ENCODE results near the gene FGF4.

Gene FGF4, protein sequence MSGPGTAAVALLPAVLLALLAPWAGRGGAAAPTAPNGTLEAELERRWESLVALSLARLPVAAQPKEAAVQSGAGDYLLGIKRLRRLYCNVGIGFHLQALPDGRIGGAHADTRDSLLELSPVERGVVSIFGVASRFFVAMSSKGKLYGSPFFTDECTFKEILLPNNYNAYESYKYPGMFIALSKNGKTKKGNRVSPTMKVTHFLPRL

DNA sequence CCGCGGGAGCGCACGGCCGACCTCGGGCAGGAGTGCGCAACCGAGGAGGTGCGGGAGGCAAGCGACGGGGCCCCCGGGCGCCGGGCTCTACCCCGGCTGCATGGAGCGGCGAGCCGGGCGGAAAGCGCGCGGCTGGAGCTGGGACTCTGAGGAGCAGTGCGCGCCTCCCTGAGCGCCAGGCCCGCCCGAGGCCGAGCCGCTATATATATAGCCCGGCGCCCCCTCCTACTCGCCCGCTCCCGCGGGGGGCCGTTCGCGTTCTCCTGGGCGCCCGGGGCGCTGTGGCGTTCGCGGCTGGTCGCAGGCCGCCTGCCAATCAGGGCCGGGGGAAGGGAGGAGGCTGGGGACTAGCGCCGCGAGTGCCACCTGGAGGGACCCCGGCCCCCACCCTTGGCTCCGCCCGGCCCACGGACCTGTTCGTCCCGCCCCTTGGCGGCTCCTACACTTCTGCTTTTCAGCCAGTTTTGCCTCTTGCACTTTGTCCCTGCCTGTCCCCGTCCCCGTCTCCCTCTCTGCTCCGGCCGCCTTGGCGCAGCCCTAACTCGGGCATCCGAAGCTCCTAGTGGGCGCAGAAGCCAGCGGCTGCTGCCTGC, at the start of gene FGF4:
TSS of gene FGF4 (minus strand) at position 179 of the 593 bp plus-strand sequence. CDS start 257 bp downstream, outside the sequence.
- FAIRE-seq = no peak

DNA sequence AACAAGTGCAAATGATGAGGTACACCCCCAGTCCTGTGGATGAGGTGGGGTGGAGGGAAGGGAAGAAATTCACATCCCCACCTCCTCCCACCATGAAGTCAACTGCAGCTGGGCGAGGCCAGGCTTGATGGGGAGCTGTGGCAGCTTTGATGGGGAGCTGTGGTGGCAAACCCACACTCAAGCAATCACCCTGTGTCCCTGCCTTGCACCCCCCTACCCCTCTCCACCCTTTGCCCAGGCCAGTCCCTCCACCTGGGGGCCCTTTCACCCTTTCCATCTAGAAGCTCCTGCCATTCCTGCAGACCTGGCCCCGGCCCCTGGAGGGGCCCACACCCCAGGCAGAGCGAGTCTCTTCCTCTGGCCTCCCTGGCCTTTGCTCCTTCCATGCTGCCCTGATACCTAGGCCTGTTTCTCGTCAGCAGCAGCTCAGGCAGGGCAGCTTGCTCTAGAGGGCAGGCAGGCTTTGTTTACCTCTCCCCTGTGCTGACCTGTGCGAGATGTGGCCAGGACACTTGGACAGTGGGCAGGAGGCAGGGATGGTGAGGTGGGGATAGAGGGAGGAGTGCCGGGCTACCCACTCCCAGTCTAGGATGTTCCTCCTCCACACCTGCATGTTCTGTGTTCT, 48.6 kb upstream of the FGF4 start:
- FAIRE-seq = no peak

DNA sequence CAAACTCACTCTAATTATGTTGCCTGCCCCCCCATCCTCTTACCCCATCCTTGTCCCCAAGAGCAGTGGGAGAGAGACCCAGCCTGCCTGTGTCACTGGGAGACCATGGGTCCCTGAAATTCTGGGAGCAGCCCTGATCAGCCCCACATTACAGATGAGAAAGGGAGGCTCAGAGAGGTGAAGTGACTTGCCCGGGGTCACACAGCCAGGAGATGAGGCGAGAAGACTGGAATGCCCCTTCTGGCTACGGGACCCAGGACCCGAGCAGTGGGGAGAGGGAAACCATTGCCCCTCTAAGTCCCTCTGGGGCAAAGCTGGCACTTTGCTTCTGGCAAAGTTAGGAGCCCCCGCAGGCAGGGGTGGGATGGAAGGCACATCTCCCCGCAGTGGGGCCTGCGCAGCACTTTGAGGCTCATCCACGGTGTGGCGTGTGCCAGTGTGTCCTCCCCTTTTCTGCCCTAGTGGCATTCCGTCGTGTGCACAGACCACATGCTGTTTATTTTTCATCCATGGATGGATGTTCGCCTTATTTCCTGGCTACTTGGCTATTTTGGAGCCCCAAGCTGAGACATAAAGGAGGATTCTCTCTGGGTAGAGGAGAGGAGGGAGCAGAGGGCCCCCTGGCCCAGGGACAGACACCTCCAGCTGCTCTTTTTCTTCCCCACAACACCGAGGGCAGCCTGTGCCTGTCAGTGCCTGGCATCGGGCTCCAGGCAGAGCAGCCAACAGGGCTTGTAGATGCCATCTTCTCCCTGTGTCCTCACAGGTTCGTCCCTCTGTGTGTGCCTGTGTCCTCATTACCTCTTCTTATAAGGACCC, 47.7 kb upstream of the FGF4 start:
- no peak for FAIRE-seq

DNA sequence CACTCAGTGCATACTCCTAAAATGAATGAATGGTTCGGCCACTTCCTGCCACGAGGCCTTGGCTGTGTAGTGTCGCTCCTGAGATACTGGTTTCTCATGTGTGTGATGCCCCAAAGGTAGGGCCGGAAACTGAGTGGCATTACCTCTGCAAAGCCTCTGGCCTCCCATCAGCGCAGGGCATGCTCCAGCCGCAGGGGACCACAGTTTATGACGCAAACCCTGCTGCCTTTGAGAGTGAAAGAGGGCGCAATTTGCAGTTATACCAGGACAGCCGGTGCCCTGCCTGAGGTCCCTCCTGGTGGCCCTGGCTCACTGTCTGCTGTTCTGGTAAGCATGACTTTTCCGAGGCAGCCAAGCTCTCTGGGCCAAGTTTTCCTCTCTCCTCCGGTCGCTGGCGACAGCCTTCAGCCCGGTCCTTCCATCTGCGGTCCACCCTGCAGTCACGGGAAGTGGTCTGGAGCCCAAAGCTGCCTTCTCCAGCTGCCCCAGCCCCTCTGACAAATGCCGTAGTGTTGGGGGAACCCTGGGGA, 46.4 kb upstream of the FGF4 start:
- FAIRE-seq = no peak

DNA sequence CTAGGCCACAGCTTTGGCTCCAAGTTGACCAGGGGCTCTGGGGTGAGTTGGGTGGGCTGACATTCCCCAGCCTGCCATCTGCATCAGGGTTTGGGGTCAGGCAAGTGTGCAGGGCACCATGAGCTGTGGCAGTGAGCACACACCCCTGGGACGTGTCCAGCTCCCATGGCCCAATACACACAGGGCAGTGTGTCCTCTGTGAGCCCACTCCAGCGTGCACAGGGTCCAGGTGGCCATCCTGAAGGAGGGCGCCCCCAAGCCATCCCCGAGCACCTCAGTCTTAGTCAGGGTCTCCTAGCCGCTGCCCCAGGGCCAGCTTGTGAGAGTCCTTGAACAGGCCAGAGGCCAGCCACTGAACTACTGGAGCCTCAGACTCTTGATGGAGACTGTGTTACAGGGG, 45.3 kb upstream of the FGF4 start:
- no peak for FAIRE-seq

DNA sequence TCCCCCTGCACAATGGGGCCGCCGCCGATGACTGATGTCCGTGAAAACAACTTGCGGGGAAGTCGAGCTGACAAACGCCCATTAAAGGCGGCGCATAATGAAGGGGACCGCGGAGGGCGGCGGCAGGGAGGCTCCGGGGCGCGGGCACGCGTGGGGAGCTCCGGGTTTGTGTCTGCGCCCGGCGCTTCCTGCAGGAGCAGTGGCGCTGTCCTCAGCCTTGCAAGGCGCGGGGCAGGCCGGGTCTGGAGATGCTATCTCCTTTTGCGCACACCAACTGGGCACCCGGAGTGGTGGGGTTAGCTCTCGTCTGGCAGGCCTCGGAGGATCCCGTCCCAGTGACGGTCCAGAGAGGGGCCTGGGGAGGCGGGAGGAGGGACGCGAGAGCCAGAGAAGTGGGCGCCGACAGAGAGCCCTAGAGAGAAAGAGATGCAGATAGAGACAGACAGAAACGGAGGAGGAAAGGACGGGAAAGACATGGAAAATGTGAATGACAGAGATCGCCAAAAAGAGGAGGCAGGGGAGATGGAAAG, 44.5 kb upstream of the FGF4 start:
- no peak for FAIRE-seq

DNA sequence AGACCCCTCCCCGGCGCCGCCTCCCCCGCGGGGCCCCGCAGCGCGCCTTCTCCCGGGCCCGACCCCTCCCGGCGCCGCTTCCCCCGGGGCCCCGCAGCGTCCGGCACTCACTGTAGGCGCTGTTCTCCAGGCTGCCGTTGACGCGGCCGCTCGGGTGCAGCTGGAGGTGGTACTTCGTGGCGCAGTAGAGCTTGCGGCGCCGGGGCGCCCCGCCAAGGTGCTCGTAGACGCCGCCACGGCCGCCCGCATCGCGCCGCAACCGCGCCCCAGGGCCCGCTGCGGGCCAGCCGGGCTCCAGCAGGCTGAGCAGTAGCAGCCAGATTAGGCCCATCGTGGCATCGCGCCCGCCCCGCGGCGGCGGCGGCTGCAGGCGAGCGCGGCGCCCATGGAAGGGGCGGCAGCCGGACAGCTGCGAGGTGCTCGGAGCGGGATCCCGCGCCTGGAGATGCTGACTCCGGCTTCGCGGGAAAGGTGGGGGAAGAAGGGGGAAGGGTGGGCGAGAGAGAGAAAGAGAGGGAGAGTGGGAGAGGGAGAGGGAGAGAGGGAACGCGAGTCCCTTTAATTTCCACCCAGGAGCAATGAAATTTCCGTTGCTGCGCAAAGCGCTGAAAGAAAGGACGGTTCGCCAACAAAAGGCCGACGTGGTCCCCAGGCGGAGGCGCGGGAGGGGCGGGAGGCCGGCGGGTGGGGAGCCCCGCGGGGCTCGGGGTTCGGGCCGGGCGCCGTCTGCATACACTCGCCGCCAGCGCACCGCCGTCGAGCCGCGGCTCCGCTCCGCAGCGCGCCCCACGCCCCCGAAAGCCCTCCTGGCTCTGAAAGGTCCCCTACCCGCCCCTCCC, 43.7 kb upstream of the FGF4 start, which contains the start of gene FGF3:
TSS of gene FGF3 (minus strand) at position 814 of the 839 bp plus-strand sequence. CDS start at position 331, 483 bp downstream.
- no peak for FAIRE-seq

DNA sequence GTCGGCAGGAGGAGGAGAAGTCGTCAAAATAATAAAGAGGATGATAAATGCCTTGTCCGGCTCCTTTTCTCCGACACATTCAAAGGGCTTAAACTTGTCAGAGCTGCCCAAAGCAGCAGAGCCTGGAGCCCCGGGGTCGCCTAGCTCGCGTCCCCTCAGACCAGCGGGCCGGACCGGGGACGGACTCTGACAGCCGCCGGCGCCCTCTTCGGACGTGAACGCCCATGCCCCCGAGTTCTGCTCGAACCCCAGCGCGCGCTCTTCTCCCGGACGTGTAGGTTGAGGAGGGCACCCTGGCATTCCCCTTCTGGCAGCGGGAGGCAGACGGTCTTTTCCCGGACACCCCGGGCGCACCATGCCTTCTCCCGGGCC, 43.1 kb upstream of the FGF4 start:
- no peak for FAIRE-seq

DNA sequence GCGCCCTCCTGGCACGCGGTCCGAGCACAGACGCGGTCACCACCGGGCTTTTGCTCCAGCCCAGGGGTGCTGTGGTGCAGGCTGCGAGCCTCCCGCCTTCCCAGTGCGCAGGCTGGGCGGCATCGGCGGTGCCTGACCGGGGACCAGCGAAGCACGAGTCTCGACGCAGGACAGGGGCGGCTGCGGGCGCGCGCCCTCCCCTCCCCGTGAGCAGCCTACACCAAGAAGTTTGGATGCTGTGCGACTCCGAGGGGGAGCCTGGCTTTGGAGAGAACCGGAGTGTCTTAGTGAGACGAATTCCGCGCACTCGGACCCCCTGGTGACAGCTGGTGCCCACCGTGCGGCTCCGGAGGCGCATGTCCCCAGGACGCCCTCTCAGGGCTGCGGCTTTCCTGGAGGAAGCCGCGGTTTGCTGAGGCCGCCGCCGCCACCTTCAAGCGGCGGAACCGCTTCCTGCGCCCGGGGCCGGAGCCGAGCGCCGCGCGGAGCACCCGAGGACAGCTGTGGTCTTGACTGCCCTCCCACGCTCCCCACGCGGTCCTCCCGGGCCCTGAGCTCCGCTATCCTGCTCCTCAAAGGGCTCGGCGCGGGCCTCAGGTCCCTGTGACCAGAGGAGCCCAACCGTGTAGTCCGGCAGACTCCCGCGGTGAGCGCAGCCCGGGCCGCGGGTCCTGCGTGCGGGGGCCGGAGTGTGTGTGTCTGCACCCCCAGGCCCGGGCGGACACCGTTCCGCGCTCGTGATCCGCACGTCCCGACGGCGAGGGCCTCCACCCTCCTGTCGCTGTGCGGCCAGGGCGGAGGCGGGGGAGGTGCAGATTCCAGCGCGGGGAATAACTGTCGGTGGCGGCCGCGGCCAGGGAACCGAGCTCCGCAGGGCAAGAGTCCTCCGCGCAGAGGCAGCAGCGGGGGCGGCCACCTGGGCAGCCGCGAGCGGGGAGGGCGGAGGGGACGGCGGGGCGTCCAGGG, 42.4 kb upstream of the FGF4 start:
- no peak for FAIRE-seq

DNA sequence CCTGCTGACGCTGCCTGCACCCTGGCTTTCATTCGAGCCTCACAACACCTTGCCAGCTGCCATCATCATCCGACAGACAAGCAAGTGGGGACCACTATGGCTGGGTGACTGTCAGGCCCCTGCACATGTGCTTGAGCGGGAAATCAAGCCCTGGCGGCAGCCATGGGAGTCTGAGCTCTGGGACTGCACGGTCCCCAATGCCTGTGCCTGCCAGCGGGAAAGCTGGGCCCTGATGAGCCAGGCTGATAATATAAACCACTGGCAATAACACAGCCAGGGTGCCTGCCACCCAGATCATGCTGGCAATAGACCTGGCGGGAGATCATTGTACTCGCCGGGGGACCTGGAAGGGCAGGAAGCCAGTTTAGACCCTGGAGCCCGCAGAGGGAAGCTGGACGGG, 41.5 kb upstream of the FGF4 start:
- no peak for FAIRE-seq

DNA sequence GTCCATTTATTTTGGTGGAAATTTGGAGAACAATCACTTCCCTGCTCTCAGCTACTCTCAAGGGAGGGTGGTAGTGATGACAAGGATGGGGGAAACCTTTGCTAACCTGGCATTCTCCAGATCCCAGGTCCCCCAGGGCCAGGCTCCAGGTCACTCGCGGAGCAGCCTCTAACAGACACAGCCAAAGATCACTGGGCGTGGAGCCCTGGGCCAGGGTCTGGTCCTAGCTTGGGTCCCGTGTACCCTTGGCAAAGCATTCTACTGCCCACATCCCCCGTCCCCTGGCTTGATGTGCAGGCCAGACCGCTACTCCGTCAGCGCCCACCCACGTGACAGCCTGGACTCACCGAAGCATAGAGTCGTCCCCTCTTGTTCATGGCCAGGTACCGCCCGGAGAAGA, 40.8 kb upstream of the FGF4 start:
- no peak for FAIRE-seq

DNA sequence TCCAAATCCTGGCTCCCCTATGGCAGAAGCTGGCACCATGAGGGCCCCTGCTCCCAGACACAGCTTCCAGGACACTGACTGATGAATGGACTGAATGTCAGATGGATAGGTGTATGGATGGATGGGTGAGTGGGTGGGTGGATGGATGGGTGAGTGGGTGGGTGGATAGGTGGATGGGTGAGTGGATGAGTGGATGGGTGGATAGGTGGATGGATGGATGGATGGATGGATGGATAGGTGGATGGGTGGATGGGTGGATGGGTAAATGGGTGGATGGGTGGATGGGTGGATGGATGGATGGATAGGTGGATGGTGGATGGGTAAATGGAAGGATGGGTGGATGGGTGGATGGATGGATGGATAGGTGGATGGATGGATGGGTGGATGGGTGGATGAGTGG, 39.8 kb upstream of the FGF4 start:
- no peak for FAIRE-seq

DNA sequence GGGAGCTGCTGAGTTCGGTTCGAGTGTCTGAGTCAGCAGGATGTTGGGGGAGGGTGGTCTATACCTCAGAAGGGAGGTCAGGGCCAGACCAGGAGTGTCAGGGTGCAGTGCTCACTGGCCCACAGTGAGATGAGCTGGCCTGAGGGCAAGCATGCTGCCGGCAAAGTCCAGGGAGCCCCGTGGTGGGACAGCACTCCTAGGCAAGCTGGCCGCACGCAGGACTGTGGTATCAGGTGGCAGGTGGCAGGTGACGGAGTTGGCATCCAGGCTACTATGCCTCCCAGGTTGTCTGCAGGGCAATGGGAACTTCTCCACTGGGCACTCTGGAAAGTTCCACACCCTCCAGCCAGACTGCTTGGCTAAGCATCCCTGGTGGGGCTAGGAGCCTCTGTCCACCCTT, 39.3 kb upstream of the FGF4 start:
- no peak for FAIRE-seq

DNA sequence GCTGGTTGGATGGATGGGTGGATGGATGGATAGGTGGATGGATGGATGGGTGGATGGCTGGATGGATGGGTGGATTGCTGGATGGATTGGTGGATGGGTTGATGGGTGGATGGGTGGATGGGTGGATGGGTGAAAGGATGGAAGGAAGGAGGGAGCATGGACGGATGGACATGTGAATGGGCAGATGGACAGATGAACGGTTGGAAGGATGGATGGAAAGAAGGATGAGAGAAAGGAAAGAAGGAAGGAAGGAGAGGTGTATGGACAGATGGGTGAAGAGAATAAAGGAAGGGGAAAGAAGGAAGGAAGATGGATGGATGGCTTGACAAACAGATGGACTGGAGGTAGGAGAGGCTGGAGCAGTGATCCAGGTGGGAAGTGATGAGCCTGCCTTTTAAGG, 38.7 kb upstream of the FGF4 start:
- FAIRE-seq = no peak

DNA sequence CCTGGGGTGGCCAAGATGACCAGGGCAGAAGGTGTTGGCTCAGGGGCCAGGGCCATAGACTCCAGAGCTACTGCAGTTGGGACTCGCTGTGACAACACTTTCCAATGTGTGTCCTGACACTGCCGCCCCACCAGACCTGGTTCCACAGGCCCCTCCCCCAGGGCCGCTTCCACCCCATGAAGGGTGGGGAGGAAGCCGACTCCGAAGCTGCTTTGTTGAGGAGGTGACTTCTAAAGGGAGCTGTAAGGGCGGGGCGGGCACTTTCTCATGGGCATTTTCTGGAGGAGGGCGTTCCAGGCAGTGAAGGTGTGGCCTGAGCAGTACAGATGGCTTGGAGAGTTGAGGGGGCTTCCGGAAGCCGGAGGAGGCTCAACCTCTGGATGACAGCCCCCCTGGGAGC, 37.8 kb upstream of the FGF4 start:
- no peak for FAIRE-seq

DNA sequence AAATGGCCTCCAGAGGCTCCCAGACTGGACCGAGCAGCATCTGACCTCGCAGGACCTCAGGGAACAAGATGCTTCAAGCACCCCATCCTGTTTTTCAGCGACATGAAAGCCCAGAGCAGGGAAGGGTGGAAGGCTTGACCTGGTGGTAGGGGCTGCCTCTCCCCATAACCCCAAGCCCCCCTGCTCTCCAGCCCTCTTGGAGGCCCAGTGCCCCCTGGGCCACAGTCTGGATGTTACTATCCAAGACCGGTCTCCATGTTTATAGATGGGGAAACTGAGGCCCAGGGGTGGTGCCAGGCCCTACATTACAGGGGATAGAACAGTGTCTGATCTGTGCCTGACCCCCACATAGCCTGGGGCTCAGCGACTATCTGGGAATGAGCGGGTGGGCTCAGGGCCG, 37.1 kb upstream of the FGF4 start:
- FAIRE-seq = no peak

DNA sequence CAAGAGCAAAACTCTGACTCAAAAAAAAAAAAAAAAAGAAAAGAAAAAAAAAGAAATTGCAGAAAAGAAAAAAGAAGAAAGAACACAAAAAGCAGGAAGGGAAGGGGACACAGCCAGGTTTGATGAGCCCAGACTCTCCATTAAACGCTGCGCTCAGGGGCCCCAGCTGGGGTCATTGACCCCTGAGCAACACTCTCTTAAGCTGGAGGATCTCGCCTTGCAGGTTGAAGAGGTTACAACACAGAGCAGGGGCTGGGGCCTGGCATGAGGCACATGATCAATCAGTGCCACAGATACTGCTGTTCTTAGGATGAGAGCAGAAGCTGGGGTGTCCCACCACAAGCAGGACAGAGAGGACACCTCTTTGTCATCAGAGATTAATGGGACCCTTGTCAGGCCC, 36.3 kb upstream of the FGF4 start:
- FAIRE-seq = no peak

DNA sequence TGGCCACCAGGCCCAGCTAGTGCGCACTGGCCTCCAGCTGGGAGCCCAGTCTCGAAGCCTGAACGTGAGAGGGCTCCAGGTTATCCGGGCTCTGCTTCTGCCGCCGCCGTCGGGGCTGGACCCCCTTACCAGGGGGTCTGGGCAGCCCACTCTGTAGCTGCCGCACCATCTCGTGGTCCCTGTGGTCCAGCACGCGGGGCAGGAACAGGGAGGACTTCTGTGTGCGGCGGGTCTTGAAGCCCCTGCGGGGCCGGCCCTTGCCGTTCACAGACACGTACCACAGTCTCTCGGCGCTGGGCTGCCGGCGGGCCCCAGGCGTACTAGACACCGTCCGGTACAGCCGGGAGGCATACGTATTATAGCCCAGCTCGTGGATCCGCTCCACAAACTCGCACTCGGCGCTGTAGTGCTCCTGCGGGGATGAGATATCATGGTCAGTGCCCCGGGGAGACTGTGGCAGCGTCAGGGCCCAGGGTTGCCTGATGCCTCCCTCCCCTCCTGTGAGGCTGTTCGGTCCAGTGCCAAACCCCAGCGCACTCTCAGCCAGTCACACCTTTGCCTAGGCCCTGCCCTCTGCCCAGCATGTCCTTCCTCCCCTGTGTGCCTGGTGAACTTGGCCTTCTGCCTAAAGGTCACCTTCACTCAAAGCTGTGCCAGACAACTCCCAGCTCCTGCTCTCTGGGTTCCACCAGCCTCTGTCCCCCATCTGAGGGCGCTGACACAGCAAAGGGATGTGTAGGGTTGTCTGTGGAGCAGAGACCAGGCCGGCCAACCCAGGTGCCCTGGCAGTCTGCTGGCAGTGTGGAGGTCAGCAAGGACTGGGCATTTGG, 35.4 kb upstream of the FGF4 start:
- FAIRE-seq = no peak

DNA sequence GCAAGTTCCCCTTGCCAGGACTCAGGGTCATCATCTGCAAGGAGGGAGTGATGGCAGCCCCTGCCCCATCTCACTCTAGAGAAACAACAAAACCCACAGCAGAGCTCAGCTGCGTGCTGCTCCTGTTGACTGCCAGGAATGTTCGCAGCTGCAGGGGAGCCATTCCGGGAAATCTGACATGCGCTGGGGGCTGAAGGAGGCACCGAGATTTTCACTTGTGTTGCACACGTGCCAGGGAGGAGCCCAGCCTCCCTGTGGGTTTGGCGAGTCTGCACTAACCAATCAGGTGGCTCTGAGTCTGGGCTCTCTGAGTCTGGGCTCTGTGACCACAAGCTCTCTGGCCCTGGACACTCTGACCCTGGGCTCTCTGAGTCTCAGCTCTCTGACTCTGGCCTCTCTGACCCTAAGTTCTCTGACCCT, 33.5 kb upstream of the FGF4 start:
- no peak for FAIRE-seq

All from colon (tissue), 2 donors.